GM23338 (cell line): ENCODE data around the gene SEC16A. TPM values are rescaled to one million over a fixed set of nuclear protein-coding genes. Genes with fewer than 3 reads are reported as not detected.

ENCODE experiments used
- ATAC-seq: fragments of 200-7000 bp; cut with Tn5 transposase; 3 replicates; pipeline ENCODE4 v1.9.1; 2020
- DNase-seq: peaks from one replicate; pipeline ENCODE4 v3.0.0-alpha.2; 2015; ENCODE audit warnings: low spot score
- H2AFZ ChIP-seq: fragments of 200-600 bp; sonication (generic); 2 replicates; pipeline ENCODE4 v1.8.0; 2016; ENCODE audit warnings: antibody characterized with exemption, mild to moderate bottlenecking, moderate library complexity
- H3F3A ChIP-seq: fragments of 200-600 bp; sonication (generic); replicated peaks from 2 replicates; pipeline ENCODE4 v1.8.0; 2017; ENCODE audit warnings: antibody characterized with exemption, mixed run types, low read depth
- H3K27ac ChIP-seq: fragments of 200-600 bp; sonication (generic); 2 replicates; pipeline ENCODE4 v1.6.1; 2016; ENCODE audit warnings: low read depth
- H3K27me3 ChIP-seq: fragments of 200-600 bp; sonication (generic); 2 replicates; pipeline ENCODE4 v1.8.0; 2016; ENCODE audit warnings: mild to moderate bottlenecking, mixed run types, moderate library complexity; ENCODE audit not compliant: insufficient read depth
- H3K36me3 ChIP-seq: fragments of 200-600 bp; sonication (generic); 2 replicates; pipeline ENCODE4 v1.8.0; 2016; ENCODE audit warnings: mild to moderate bottlenecking; ENCODE audit not compliant: insufficient read depth
- H3K4me1 ChIP-seq: fragments of 200-600 bp; sonication (generic); 2 replicates; pipeline ENCODE4 v1.8.0; 2016; ENCODE audit warnings: mild to moderate bottlenecking, moderate library complexity; ENCODE audit not compliant: insufficient read depth
- H3K4me2 ChIP-seq: fragments of 200-600 bp; sonication (generic); 2 replicates; pipeline ENCODE4 v1.7.1; 2017; ENCODE audit warnings: mixed run types
- H3K4me3 ChIP-seq: fragments of 200-600 bp; sonication (generic); 2 replicates; pipeline ENCODE4 v1.6.1; 2016; ENCODE audit warnings: mixed run types
- H3K79me2 ChIP-seq: fragments of 200-600 bp; sonication (generic); replicated peaks from 2 replicates; pipeline ENCODE4 v1.8.0; 2017; ENCODE audit warnings: mild to moderate bottlenecking; ENCODE audit not compliant: insufficient read depth
- H3K9me2 ChIP-seq: fragments of 200-600 bp; sonication (generic); 2 replicates; pipeline ENCODE4 v1.8.0; 2017; ENCODE audit not compliant: insufficient read depth
- H4K20me1 ChIP-seq: fragments of 200-600 bp; sonication (generic); replicated peaks from 2 replicates; pipeline ENCODE4 v1.8.0; 2017; ENCODE audit warnings: mild to moderate bottlenecking; ENCODE audit not compliant: insufficient read depth
- H3K27ac Mint-ChIP-seq: 2 replicates; pipeline ENCODE4 v1.8.0; 2020; ENCODE audit warnings: inconsistent platforms, mild to moderate bottlenecking, moderate library complexity, mixed read lengths
- H3K27me3 Mint-ChIP-seq: 3 replicates; pipeline ENCODE4 v1.8.0; 2022; ENCODE audit warnings: low read depth, mild to moderate bottlenecking, moderate library complexity, mixed read lengths, inconsistent platforms; ENCODE audit not compliant: insufficient read depth, poor library complexity
- H3K36me3 Mint-ChIP-seq: 3 replicates; pipeline ENCODE4 v1.8.0; 2021; ENCODE audit warnings: low read depth, mild to moderate bottlenecking, inconsistent platforms, moderate library complexity, mixed read lengths
- H3K4me1 Mint-ChIP-seq: 3 replicates; pipeline ENCODE4 v1.8.0; 2020; ENCODE audit warnings: mild to moderate bottlenecking, inconsistent platforms, mixed read lengths
- H3K4me3 Mint-ChIP-seq: 3 replicates; pipeline ENCODE4 v1.8.0; 2021; ENCODE audit warnings: moderate library complexity, mild to moderate bottlenecking, inconsistent platforms, mixed read lengths
- H3K9me3 Mint-ChIP-seq: 3 replicates; pipeline ENCODE4 v1.8.0; 2020; ENCODE audit warnings: moderate library complexity, mild to moderate bottlenecking, inconsistent platforms, mixed read lengths
- CTCF ChIP-seq, 2 experiments: fragments of 200-600 bp in 1 of 2; sonication (generic) in 1 of 2; conservative IDR thresholded peaks; 2 replicates each; pipeline versions ENCODE4 v1.5.1 to v1.6.1; 2016 to 2017; ENCODE audit warnings: antibody characterized with exemption in 2 of 2, low read depth in 2 of 2, mild to moderate bottlenecking in 2 of 2, moderate library complexity in 1 of 2
- REST ChIP-seq: IDR thresholded peaks from one replicate; pipeline ENCODE4 v1.6.1; 2018; ENCODE audit warnings: antibody characterized with exemption; ENCODE audit not compliant: unreplicated experiment
- ZNF331 ChIP-seq: fragments of 250-450 bp; sonication (Bioruptor Pico); IDR thresholded peaks from 2 replicates; pipeline ENCODE4 v1.5.0; 2020; ENCODE audit warnings: low read depth, mild to moderate bottlenecking, moderate library complexity
- ZNF462 ChIP-seq: fragments of 250-450 bp; sonication (Bioruptor Pico); IDR thresholded peaks from 2 replicates; pipeline ENCODE4 v1.5.0; 2020; ENCODE audit warnings: mild to moderate bottlenecking, moderate library complexity
- polyA plus RNA-seq: library from polyadenylated mRNA; unstranded; fragments of >200 nt; fragmentation: Nextera tagmentation; extraction: Ambion mirVana; gene quantifications from 2 replicates; pipeline ENCODE4 v1.2.1, GENCODE V29; 2016
- total RNA-seq: library from RNA; depleted of rRNA; stranded (reverse); fragments of >200 nt; shearing (Covaris generic); gene quantifications from 2 replicates; pipeline ENCODE4 v1.2.3, GENCODE V29; 2014

SEC16A gene
- total and polyA plus RNA-seq, 2 experiments from 2014 or later = 34.0 to 59.2 TPM

DNA sequence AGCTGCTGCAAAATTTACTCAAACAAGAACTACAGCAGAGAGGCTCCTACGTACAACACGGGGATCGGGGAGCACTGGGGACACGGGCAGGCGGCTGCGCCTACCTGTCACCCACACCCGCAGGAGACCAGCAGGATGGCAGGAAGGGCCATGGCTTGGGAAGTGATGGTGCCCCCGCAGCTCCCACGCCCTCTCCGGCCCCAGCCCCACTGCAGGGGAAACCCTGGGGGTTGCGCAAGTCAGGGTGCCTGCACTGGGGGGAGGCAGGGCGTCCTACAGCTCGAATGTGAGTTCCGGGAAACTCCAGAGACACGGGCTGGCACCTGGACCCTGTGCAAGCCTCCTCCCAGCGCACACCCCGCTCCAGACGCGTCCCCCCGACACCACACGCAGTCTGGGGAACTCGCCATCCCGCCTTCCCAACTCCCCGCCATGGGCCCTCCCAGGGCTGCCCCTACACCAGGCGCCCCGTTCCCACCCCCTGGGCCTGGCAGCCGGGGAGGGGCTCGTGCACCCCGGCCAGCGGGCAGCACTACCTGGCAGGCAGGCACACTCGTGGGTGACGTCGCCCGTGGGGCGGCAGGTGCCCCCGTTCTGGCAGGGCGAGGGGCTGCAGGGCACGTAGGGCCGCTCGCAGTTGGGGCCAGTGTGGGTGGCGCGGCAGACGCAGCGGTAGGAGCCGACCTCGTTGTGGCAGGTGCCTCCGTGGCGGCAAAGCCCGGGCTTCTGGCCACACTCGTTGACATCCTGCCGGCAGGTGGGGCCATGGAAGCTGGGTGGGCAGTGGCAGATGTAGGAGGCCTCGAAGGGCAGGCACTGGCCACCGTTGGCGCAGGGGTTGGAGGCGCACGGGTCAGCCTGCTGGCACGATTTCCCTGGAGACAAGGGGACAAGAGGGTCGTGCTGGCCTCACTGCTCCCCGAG is 39.7 kb upstream of the SEC16A start (continued):
- TF ChIP-seq ZNF462 (CRISPR knock-in tag) (no peak), ZNF331 (no peak)

GRCh38 chr9:136521537-136521936 is 38.7 kb upstream of the SEC16A start:
- Histone ChIP-seq H3K4me3 (no peak overlapping the region), H3K4me2 (no peak overlapping the region), H3K4me1 (no peaks in the 10 kb centered on the region), H3K27ac (no peak overlapping the region), H3K9me2 (no peaks in the 10 kb centered on the region), H3K27me3 (no peaks in the 10 kb centered on the region), H3K79me2 (peaks cover 11% of the 10 kb centered on the region), H2AFZ (no peak overlapping the region), H3F3A (no peaks in the 10 kb centered on the region), H4K20me1 (peaks cover 10% of the 10 kb centered on the region; the same call in 1 of the 2 replicates), H3K36me3 (no peaks in the 10 kb centered on the region)
- H3K36me3 Mint-ChIP-seq = peaks cover 14% of the 10 kb centered on the region; the same call in 2 of the 3 replicates
- H3K4me3 Mint-ChIP-seq = no peak overlapping the region
- H3K9me3 Mint-ChIP-seq = no peaks in the 10 kb centered on the region
- no peak overlapping the region for H3K27ac Mint-ChIP-seq
- ATAC-seq (no peak), DNase-seq (no peak)
- peaks cover 2% of the 10 kb centered on the region; the same call in 1 of the 3 replicates for H3K4me1 Mint-ChIP-seq
- H3K27me3 Mint-ChIP-seq = peaks cover 11% of the 10 kb centered on the region
- TF ChIP-seq CTCF (conservative IDR thresholded peaks at IDR 0.05; ENCODE audit: low read depth in 2 of 2) = no peak
- TF ChIP-seq REST = no peak
